Measurements from ENCODE around the gene UGT3A2.

The UGT3A2 gene, protein sequence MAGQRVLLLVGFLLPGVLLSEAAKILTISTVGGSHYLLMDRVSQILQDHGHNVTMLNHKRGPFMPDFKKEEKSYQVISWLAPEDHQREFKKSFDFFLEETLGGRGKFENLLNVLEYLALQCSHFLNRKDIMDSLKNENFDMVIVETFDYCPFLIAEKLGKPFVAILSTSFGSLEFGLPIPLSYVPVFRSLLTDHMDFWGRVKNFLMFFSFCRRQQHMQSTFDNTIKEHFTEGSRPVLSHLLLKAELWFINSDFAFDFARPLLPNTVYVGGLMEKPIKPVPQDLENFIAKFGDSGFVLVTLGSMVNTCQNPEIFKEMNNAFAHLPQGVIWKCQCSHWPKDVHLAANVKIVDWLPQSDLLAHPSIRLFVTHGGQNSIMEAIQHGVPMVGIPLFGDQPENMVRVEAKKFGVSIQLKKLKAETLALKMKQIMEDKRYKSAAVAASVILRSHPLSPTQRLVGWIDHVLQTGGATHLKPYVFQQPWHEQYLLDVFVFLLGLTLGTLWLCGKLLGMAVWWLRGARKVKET

GRCh38 chr5:36066540-36067210 lies at the start of gene UGT3A2:
UGT3A2 (minus strand) TSS chr5:36066882; CDS start chr5:36066789, 93 bp downstream.
- in situ Hi-C loops (cut with MboI; ENCODE audit: low pct_unique_long_range_greater_than_20kb, low sequenced_read_pairs), result no loop called here
- DNase-seq, result peak; percentile 40

DNA sequence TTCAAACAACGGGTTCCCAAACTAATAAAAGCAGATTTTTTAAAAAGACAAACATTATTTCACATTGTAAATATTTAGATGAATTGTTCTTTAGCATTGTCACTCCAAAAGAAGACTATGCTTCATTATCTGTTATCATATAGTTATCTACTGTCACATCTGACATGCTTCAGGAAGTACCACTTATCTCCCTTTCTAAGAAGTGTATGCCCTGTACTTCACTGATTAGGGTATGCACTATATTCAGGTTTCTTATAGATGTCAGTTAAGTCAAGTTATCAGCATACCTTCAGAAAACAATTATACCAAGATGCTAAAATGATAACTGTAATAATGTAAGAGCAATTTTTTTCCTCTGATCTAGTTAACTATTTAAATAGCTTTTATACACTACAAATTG lies 44.6 kb upstream of the UGT3A2 start:
- DNase-seq, result peak; percentile 15
- in situ Hi-C loops (cut with MboI; ENCODE audit: low pct_unique_long_range_greater_than_20kb, low sequenced_read_pairs), result no loop called here

DNA sequence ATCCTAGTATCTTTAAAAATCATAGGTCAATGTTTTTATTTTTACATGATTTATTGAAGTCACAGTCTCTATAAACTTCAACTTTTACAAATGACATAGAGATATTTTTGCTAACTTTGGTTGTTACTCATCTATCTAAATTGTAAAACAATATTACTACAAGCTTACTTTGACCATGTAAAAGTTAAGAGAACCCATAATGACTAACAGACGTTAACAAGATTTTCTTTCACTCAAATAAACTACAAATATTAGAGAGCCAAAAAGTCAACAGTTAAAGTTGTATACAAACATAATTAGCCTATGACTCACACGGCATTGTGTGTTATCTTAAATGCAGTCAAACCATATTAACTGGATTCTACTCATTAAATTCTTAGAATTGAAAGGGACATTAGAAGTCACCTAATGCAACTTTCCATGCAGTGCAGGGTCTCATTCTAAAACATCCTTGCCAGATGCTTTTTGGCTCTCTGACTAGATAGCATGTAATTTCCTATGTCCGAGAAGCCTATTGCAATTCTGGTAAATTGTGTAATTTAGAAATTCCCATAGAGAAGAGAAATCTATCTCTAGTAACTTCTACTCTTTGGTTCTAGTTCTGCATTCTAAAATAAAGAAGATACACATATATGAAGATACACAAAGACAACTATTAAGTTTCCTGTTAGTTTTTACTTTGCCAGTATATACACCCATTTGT lies 42.2 kb upstream of the UGT3A2 start:
- DNase-seq, result no peak
- in situ Hi-C loops (cut with MboI; ENCODE audit: low pct_unique_long_range_greater_than_20kb, low sequenced_read_pairs), result no loop called here

DNA sequence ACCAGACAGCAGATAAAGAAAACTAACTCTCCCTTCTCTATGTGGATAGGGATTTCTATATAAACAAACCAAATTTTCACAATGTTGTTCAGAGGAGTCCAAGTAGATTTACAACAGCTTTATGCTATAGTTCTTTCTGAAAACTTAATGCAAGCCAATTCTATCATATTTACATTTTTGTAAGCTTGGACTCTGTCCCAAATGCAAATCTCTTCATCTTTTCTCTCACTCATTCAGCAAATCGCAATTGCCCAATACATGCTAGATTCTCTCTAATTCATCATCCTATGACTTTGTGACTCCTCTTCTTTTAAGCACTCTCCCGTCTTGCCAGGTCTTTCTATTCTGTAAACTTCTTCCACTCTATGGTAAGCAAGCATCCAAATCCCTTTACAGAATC lies 39.1 kb upstream of the UGT3A2 start:
- in situ Hi-C loops (cut with MboI; ENCODE audit: low pct_unique_long_range_greater_than_20kb, low sequenced_read_pairs), result no loop called here
- DNase-seq, result no peak

DNA sequence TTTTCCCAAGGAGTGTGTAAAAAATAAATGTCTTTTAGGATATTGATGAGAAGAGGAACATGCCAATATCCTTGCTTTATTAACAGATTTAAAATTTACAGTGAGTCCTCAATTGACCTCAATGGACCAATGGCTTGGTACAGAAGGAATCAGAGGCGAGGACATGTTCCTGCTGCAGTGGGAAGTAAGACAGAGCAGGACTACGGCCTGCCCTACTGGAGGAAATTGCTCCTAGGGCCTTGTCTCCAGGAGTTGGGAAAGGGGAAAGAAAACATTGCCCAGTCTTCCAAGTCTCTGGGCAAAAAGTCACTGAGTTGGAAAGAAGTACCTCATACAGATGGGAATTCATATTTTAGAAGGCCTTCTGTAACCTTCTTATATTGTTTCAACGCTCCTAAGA lies 33.1 kb upstream of the UGT3A2 start:
- DNase-seq, result no peak
- in situ Hi-C loops (cut with MboI; ENCODE audit: low pct_unique_long_range_greater_than_20kb, low sequenced_read_pairs), result no loop called here

- no peak for DNase-seq
- in situ Hi-C loops (cut with MboI; ENCODE audit: low pct_unique_long_range_greater_than_20kb, low sequenced_read_pairs), result no loop called here
Measured at GRCh38 chr5:36096486-36096885, 29.8 kb upstream of the UGT3A2 start.

GRCh38 chr5:36089989-36090388 lies 23.3 kb upstream of the UGT3A2 start:
- in situ Hi-C loops (cut with MboI; ENCODE audit: low pct_unique_long_range_greater_than_20kb, low sequenced_read_pairs), result no loop called here

DNA sequence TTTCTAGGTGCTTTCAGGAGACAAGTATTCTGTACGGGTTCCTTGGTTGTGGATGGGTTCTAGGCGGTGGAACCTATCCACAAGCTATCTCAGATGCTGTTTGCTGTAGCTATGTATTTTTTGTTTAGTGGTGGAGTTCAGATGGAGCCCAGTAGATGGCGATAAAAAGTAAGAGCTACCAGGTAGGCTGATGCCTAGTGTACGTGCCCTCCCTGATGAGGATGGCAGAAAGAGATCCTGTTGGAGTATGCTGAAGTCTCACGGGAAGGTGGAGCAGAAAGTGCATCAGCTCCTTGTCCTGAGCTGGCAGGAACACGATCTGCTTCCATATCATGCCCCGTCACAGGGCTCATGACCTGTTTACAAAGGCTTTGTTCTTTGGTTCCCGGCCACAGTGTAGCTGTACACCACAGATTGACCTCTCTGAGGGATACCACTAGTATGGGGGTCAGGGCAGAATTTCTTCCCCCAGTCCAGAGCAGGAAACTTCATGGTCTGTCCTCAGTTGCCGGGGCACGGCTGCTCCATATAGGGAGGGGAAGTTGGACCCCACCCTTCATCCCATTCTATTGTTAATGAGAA lies 12.6 kb upstream of the UGT3A2 start:
- in situ Hi-C loops (cut with MboI; ENCODE audit: low pct_unique_long_range_greater_than_20kb, low sequenced_read_pairs), result no loop called here
- DNase-seq, result peak; percentile 71

More at GRCh38 chr5:36089989-36090388, 23.3 kb upstream of the UGT3A2 start:
- peak; percentile 72 for DNase-seq

GRCh38 chr5:36078430-36078829 lies 11.7 kb upstream of the UGT3A2 start:
- no peak for DNase-seq
- in situ Hi-C loops (cut with MboI; ENCODE audit: low pct_unique_long_range_greater_than_20kb, low sequenced_read_pairs), result no loop called here

DNA sequence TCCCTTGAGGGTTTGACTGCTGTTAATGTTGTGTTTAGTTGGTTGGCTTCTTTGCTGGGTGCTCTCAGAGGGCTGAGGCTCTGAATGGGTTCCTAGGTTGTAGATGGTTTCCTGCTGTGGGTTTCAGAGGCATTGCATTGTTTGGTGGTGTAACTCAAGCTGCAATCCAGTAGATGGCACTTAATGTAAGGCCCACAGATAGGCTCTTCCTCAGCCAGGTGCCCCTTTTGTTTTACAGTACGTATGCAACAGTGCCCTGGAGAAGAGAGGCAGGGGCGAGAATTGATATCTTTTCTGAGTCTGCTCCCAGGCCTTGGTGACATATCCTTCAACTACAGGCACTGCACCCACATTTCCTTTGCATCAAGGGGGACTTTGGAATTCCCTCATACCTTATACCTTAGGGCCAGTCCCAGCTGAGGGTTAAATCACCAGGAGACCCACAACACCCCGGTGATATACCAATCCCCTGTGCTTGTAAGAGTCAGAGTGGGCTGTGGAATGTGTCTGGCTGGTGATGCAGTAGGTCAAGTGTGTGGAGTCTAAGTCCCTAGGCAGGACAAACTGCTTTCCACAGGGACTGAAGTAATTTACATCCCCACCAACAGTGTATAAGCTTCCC lies 7.0 kb upstream of the UGT3A2 start:
- in situ Hi-C loops (cut with MboI; ENCODE audit: low pct_unique_long_range_greater_than_20kb, low sequenced_read_pairs), result no loop called here
- DNase-seq, result peak; percentile 45

- no peak for DNase-seq
- in situ Hi-C loops (cut with MboI; ENCODE audit: low pct_unique_long_range_greater_than_20kb, low sequenced_read_pairs), result no loop called here
Measured at GRCh38 chr5:36070687-36071571, 4.2 kb upstream of the UGT3A2 start.

GRCh38 chr5:36068751-36069281 lies 2.1 kb upstream of the UGT3A2 start:
- DNase-seq, result no peak
- in situ Hi-C loops (cut with MboI; ENCODE audit: low pct_unique_long_range_greater_than_20kb, low sequenced_read_pairs), result no loop called here

DNA sequence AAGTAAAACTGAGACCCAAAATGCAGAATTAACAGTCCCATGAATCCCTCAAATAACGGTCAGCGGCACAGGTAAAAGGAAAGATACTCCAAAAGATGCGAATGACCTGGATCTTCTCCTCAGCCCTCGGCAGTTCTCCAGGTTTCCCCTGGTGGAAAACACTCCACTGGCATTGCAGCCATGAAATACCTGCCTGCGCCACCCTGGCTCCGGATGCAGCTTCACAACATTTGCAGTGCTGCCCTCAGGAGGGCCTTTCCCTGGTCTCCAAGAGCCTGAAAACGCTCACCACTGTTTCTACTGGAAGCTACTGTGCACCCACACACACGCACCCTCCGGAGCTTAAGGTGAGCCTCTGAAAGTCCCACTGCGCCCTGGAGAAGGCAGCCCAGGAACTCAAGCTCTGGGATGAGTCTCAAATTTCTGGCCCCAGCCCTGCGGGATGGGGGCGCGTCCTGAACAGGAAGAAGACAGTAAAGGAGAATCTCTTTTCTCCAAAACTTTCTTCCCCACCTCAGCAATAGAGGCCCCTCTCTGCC lies 612 bp downstream of the UGT3A2 start:
- in situ Hi-C loops (cut with MboI; ENCODE audit: low pct_unique_long_range_greater_than_20kb, low sequenced_read_pairs), result no loop called here
- no peak for DNase-seq

DNA sequence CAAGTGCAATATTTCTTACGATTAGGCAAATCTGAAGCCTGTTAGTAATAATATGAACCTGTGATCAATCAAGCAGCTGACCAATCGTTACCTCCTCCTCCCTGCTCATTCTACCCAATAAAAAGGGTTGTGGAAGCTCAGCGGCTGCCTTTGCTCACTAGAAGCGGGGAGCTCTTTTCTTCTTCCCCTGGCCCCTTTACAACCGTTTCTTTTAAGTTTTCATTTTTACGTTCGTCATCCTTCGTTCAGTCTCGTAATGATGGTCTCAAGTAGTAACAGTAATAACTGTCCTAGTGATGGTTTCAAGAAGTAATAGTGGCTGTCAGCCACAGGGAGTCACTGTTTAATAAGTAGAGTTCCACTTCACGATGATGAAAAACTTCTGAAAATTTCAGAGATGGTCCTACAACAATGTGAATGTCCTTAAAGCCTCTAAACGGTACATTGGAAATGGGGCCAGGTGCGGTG lies 6.2 kb downstream of the UGT3A2 start:
- in situ Hi-C loops (cut with MboI; ENCODE audit: low pct_unique_long_range_greater_than_20kb, low sequenced_read_pairs), result no loop called here
- peak; percentile 47 for DNase-seq

DNA sequence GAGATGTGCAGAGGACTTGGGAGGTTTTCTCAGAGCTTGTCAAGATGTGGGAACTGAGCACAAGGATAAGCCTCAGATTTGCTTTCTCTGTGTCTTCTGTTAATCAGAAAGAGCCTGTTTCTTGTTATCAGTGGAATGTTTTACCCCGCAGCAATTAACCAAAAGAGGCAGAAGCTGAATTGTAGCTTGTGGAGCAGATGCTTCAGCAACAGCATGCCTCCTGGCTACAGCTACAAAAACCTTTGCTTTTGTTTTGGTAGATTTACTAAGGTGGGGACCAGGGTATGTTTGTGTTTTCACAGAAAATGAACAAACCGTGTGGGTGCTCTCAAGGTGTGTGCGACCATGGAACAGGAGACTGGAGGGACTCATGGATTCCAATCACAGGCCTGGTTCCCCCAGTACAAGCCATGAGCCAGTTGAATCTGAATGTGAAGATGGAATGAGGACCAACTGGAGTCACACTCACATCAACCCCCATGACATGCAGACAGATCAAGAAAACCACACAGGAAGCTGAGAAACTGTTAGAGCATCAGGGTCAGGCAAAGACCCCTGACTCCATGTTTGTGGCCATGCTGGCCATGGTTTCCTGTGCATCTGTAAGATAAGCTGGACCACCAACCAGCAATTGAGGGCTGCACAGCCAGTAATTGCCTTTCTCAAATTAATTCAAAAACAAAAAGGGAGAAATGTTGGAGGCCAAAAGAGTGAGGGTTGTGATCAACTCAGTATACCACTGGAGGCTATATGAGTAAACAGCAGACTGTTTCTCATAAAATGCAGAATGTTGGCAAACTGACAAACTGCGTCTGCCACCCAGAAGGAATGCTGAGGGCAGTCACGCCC lies 6.9 kb downstream of the UGT3A2 start:
- in situ Hi-C loops (cut with MboI; ENCODE audit: low pct_unique_long_range_greater_than_20kb, low sequenced_read_pairs), result no loop called here
- DNase-seq, result peak; percentile 35

DNA sequence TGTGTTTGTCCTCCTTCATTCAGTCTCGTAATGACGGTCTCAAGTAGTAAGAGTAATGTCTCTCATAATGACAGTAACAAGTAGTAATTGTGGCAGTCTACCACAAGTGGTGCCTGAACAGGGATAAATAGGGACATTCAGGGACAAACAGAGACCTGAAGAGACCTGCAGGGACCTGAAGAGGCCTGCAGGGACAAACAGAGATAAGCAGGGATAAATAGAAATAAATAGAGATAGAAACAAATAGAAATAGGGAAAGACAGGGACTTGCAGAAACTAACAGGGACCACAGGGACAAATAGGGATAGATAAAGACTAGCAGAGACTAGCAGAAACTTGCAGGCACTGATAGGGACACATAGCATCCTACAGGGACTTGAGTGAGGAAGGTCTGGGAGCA lies 7.9 kb downstream of the UGT3A2 start:
- DNase-seq, result no peak
- in situ Hi-C loops (cut with MboI; ENCODE audit: low pct_unique_long_range_greater_than_20kb, low sequenced_read_pairs), result no loop called here

DNA sequence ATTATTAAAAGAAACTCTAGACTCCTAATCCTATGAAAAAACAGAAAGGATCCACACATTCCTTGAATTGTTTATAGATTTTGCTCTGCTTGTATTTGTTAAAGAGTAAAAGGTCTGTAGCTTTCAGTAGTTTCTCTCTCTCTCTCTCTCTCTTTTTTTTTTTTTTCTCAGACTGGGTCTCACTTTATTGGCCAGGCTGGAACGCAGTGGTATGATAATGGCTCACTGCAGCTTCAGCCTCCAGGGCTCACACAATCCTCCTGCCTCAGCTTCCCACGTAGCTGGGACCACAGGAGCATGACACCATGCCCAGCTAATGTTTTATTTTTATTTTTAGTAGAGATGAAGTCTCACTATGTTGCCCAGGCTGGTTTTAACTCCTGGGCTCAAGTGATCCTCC lies 9.3 kb downstream of the UGT3A2 start:
- in situ Hi-C loops (cut with MboI; ENCODE audit: low pct_unique_long_range_greater_than_20kb, low sequenced_read_pairs), result no loop called here
- DNase-seq, result no peak
